IPS-20b (cell line): ENCODE data around the gene CFAP69.

ENCODE experiments used
- H3K27ac ChIP-seq: one replicate; pipeline ENCODE4 v1.5.1; 2013; ENCODE audit warnings: low read length
- H3K27me3 ChIP-seq: 2 replicates; pipeline ENCODE4 v1.6.1; 2013; ENCODE audit warnings: mild to moderate bottlenecking, low read length, inconsistent platforms; ENCODE audit not compliant: insufficient read depth
- H3K36me3 ChIP-seq: 2 replicates; pipeline ENCODE4 v1.6.1; 2013; ENCODE audit warnings: low read depth, mild to moderate bottlenecking, inconsistent platforms, low read length, moderate library complexity; ENCODE audit not compliant: insufficient read depth
- H3K4me1 ChIP-seq: 2 replicates; pipeline ENCODE4 v1.6.1; 2013; ENCODE audit warnings: mild to moderate bottlenecking, control low read depth, inconsistent platforms, low read length, moderate library complexity; ENCODE audit not compliant: insufficient read depth
- H3K4me3 ChIP-seq: 2 replicates; pipeline ENCODE4 v1.5.1; 2013; ENCODE audit warnings: mild to moderate bottlenecking, low read length, inconsistent platforms
- H3K9ac ChIP-seq: 2 replicates; pipeline ENCODE4 v1.6.1; 2013; ENCODE audit warnings: low read depth, mild to moderate bottlenecking, inconsistent platforms, low read length, moderate library complexity
- H3K9me3 ChIP-seq: 2 replicates; pipeline ENCODE4 v1.6.1; 2013; ENCODE audit warnings: mild to moderate bottlenecking, low read depth, low read length, inconsistent platforms; ENCODE audit not compliant: insufficient read depth

Gene CFAP69

GRCh38 chr7:90216771-90217170, 28.2 kb upstream of the CFAP69 start:
- no peak overlapping the region for H3K27ac ChIP-seq
- H3K4me1 ChIP-seq: peaks cover 27% of the 10 kb centered on the region
- H3K9me3 ChIP-seq: no peaks in the 10 kb centered on the region
- no peaks in the 10 kb centered on the region for H3K27me3 ChIP-seq
- H3K4me3 ChIP-seq: no peak overlapping the region
- no peaks in the 10 kb centered on the region for H3K36me3 ChIP-seq
- no peak overlapping the region for H3K9ac ChIP-seq

GRCh38 chr7:90222390-90222789, 22.6 kb upstream of the CFAP69 start:
- peaks cover 16% of the 10 kb centered on the region; the same call in 1 of the 2 replicates for H3K4me1 ChIP-seq
- no peaks in the 10 kb centered on the region for H3K9me3 ChIP-seq
- no peak overlapping the region for H3K9ac ChIP-seq
- H3K4me3 ChIP-seq: no peak overlapping the region
- no peaks in the 10 kb centered on the region for H3K27me3 ChIP-seq
- peaks cover 13% of the 10 kb centered on the region; the same call in 1 of the 2 replicates for H3K36me3 ChIP-seq
- H3K27ac ChIP-seq: no peak overlapping the region

- Histone ChIP-seq H3K9me3 (no peaks in the 10 kb centered on the region), H3K9ac (no peak overlapping the region), H3K36me3 (peaks cover 15% of the 10 kb centered on the region; the same call in 1 of the 2 replicates), H3K4me3 (no peak overlapping the region), H3K27ac (no peak overlapping the region), H3K4me1 (peaks cover 16% of the 10 kb centered on the region; the same call in 1 of the 2 replicates), H3K27me3 (no peaks in the 10 kb centered on the region)
Observed at GRCh38 chr7:90222811-90223725, 21.9 kb upstream of the CFAP69 start.

GRCh38 chr7:90224195-90224594, 20.8 kb upstream of the CFAP69 start:
- Histone ChIP-seq H3K4me3 (peak overlapping the region; percentile 51), H3K27ac (no peak overlapping the region), H3K27me3 (no peaks in the 10 kb centered on the region), H3K9me3 (no peaks in the 10 kb centered on the region), H3K36me3 (peaks cover 15% of the 10 kb centered on the region; the same call in 1 of the 2 replicates), H3K9ac (peak overlapping the region; percentile 43; the same call in 1 of the 2 replicates), H3K4me1 (peaks cover 16% of the 10 kb centered on the region; the same call in 1 of the 2 replicates)

GRCh38 chr7:90225181-90225580, 19.8 kb upstream of the CFAP69 start:
- Histone ChIP-seq H3K4me3 (peak overlapping the region; percentile 51; the same call in 1 of the 2 replicates), H3K36me3 (peaks cover 15% of the 10 kb centered on the region; the same call in 1 of the 2 replicates), H3K9me3 (no peaks in the 10 kb centered on the region), H3K9ac (peak overlapping the region; percentile 43; the same call in 1 of the 2 replicates), H3K4me1 (peaks cover 22% of the 10 kb centered on the region; the same call in 1 of the 2 replicates), H3K27ac (no peak overlapping the region), H3K27me3 (no peaks in the 10 kb centered on the region)

GRCh38 chr7:90225601-90226000, 19.4 kb upstream of the CFAP69 start:
- peaks cover 22% of the 10 kb centered on the region; the same call in 1 of the 2 replicates for H3K4me1 ChIP-seq
- no peak overlapping the region for H3K9ac ChIP-seq
- no peak overlapping the region for H3K4me3 ChIP-seq
- H3K27ac ChIP-seq: no peak overlapping the region
- peaks cover 15% of the 10 kb centered on the region; the same call in 1 of the 2 replicates for H3K36me3 ChIP-seq
- H3K9me3 ChIP-seq: no peaks in the 10 kb centered on the region
- no peaks in the 10 kb centered on the region for H3K27me3 ChIP-seq

GRCh38 chr7:90227259-90227658, 17.7 kb upstream of the CFAP69 start:
- Histone ChIP-seq H3K4me1 (peaks cover 22% of the 10 kb centered on the region; the same call in 1 of the 2 replicates), H3K9me3 (no peaks in the 10 kb centered on the region), H3K36me3 (peaks cover 19% of the 10 kb centered on the region; the same call in 1 of the 2 replicates), H3K9ac (no peak overlapping the region), H3K27me3 (no peaks in the 10 kb centered on the region), H3K27ac (no peak overlapping the region), H3K4me3 (no peak overlapping the region)

GRCh38 chr7:90229682-90230081, 15.3 kb upstream of the CFAP69 start:
- peaks cover 12% of the 10 kb centered on the region; the same call in 1 of the 2 replicates for H3K4me1 ChIP-seq
- no peaks in the 10 kb centered on the region for H3K9me3 ChIP-seq
- H3K27me3 ChIP-seq: no peaks in the 10 kb centered on the region
- no peak overlapping the region for H3K27ac ChIP-seq
- peak overlapping the region; percentile 14; the same call in 1 of the 2 replicates for H3K9ac ChIP-seq
- H3K4me3 ChIP-seq: no peak overlapping the region
- peaks cover 24% of the 10 kb centered on the region; the same call in 1 of the 2 replicates for H3K36me3 ChIP-seq

- no peak overlapping the region for H3K4me3 ChIP-seq
- peaks cover 23% of the 10 kb centered on the region; the same call in 1 of the 2 replicates for H3K36me3 ChIP-seq
- no peak overlapping the region for H3K9ac ChIP-seq
- H3K4me1 ChIP-seq: 0 out of 2 replicates have a peak, but pooled peaks cover 6% of the 10 kb centered on the region
- no peaks in the 10 kb centered on the region for H3K27me3 ChIP-seq
- H3K9me3 ChIP-seq: no peaks in the 10 kb centered on the region
- no peak overlapping the region for H3K27ac ChIP-seq
Observed at GRCh38 chr7:90230834-90231233, 14.1 kb upstream of the CFAP69 start.

- no peak overlapping the region for H3K27ac ChIP-seq
- no peaks in the 10 kb centered on the region for H3K9me3 ChIP-seq
- no peak overlapping the region for H3K9ac ChIP-seq
- no peak overlapping the region for H3K4me3 ChIP-seq
- 0 out of 2 replicates have a peak, but pooled peaks cover 6% of the 10 kb centered on the region for H3K4me1 ChIP-seq
- H3K27me3 ChIP-seq: no peaks in the 10 kb centered on the region
- peaks cover 21% of the 10 kb centered on the region; the same call in 1 of the 2 replicates for H3K36me3 ChIP-seq
Observed at GRCh38 chr7:90231304-90231703, 13.7 kb upstream of the CFAP69 start.

- no peak overlapping the region for H3K4me3 ChIP-seq
- H3K27ac ChIP-seq: no peak overlapping the region
- H3K36me3 ChIP-seq: peaks cover 10% of the 10 kb centered on the region; the same call in 1 of the 2 replicates
- no peak overlapping the region for H3K9ac ChIP-seq
- 0 out of 2 replicates have a peak, but pooled peaks cover 6% of the 10 kb centered on the region for H3K4me1 ChIP-seq
- H3K27me3 ChIP-seq: no peaks in the 10 kb centered on the region
- no peaks in the 10 kb centered on the region for H3K9me3 ChIP-seq
Observed at GRCh38 chr7:90232430-90232829, 12.5 kb upstream of the CFAP69 start.
